HG03039 (cell line): ENCODE measurements around the gene MAN1A2.

Experiments
- ATAC-seq: cut with Tn5 transposase; IDR thresholded peaks from one replicate; pipeline ENCODE4 v1.9.1; 2021; ENCODE audit warnings: mild to moderate bottlenecking, moderate library complexity; ENCODE audit not compliant: unreplicated experiment

MAN1A2 gene

GRCh38 chr1:117359561-117360289 is 7.5 kb upstream of the MAN1A2 start:
- no peak for ATAC-seq

- no peak for ATAC-seq
These were observed 4.3 kb upstream of the MAN1A2 start for GRCh38 chr1:117362986-117363385.

DNA sequence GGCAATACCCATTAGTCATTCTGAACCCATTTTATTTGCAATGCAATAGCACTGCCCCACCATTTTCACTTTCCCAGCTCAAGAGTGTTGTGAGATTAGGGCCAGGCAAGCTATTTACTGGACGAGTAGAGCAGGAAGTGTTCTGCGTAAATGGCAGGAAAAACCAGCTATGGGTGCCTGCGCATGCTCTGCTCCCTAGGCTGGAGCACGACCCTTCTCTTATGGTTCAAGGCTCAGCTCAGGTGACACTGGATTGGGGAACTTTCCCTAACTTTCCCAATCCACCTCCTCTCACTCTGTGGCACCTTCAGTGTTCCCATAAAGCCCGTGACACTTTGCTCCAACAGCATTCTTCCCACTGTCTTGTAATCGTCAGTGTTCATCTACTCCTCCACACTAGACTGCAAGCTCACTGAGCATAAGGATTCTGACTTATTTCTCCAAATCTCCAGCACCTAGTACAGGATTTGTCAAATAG is 3.6 kb upstream of the MAN1A2 start:
- ATAC-seq, result no peak

GRCh38 chr1:117364240-117364639 is 3.0 kb upstream of the MAN1A2 start:
- ATAC-seq, result no peak

DNA sequence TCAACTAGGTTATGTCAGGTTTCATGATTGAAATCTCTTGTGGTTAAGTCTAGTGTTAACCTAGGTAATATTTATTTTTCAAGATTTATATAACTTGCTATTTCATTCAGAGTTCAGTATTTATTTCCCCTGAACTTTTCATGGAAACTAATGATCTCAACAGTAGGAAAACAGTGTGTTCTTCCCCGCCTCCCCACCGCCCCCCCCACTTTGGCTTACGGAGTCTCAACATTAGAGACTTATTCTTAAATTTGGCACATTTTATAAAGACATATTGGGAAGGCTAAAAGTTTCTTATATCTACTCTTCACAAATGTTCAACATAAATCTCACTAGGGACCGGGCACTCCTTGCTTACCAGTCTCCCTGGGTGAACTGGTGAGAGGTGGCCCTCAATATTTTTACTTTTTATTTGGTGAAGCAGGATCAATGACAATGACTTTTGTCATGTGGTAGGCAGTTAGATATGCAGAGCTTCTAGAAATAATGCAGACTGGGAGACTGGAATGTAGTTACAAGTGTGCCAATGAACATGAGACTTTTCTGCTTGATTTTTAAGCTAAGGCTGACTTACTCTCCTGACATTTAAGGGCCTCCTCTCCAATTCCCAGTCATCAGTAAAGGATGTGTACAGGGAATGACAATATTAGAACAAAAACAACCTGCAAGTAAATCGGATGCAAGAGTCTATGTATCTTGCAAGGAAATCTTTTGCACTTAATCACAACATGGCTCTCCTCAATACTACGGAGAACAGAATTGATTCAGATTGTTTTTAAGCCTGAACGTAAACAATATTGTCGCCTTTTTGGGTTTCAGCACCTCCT is 1.7 kb upstream of the MAN1A2 start:
- no peak for ATAC-seq

DNA sequence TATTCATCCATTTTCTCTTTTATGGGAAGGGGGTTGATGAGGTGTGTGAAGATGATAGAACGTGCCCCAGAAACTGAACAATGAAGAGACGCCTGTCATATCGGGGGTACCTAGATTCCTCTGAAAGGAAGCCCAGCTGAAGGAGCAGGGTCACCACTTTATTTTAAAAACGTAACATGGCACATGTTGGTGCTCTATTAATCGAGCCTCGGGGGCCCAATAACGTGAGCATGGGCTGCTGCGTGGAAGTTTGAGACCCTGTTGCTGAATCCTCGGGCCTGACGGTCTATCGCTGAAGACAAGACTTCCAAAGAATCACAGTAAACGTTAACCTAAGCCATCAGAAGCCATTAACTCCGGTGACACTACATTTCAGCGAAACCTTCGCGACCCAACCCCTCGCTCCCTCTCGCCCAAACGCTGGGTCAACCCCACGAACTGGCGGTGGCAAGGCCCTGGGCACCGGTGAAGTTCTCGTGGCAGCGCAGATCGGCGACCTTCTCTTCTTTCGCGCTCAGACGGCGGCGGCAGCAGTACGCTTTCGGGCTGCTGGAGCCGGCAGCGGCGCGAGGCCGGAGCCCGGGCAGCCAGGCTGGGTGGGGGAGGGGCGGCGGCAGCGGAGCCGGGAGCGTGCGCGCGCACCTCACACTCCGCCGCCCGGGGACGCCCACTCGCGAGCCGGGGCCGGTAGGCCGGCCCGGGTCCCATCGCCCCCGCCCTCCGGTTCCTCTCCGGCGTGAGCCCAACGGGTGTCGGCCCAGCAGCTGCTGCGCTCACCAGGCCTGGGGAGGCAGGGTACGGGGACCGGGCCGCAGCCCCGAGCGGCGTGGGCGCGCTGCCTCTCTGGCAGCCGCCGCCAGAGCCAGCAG is 838 bp upstream of the MAN1A2 start:
- peak; percentile 46 for ATAC-seq

- ATAC-seq, result no peak
These were observed 1.2 kb downstream of the MAN1A2 start for GRCh38 chr1:117368116-117369108.

GRCh38 chr1:117370071-117370470 is 2.8 kb downstream of the MAN1A2 start:
- no peak for ATAC-seq

DNA sequence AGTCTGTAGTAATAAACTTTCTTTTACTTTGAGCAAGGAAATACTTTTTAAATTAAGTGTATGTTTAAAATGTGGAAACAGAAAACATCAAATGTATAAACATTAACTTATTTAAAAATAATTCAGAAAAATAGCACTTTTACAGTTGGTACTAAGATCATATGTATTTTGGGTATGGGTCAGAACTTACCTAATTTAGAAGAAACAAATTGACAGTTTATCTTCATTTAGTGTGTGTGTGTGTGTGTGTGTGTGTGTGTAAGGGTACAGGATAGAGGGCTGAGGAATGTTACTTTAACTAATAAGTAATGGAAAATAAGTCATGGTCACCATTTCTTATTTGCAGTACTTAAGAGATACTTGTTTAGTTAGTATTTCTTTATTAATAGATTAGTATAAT is 3.3 kb downstream of the MAN1A2 start:
- no peak for ATAC-seq

DNA sequence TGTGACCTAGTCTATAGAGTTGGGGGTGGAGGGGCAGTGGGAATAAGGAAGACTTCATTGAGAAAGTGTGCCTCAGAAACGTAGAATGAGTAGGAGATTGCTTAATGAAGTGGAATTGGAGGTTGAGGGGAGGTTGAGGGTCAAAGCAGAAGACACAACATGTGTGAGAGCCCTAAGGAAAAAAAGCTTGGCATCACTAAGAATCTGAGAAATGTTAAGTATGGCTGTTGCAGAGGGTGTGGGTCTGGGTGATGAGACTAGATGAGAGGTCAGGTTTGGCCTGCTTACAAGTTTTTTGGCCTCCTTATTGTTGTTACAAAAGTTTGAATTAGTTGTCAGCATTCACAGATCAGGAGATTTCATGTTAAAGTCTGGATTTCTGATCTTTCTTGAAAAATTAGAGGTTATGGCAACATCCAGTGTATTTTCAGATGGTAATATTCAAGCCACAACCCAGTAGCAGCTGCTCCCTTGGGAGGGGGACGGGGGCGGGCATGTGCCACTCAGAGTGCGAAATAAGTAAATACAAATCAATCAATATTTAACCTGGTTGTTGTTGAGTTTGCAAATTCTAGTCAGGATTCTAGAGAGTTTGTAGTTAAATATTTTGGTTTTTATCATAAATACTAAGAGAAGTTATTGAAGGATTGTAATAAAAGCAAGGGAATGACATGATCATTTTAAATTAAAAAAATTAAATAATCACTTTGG is 4.3 kb downstream of the MAN1A2 start:
- ATAC-seq, result no peak

DNA sequence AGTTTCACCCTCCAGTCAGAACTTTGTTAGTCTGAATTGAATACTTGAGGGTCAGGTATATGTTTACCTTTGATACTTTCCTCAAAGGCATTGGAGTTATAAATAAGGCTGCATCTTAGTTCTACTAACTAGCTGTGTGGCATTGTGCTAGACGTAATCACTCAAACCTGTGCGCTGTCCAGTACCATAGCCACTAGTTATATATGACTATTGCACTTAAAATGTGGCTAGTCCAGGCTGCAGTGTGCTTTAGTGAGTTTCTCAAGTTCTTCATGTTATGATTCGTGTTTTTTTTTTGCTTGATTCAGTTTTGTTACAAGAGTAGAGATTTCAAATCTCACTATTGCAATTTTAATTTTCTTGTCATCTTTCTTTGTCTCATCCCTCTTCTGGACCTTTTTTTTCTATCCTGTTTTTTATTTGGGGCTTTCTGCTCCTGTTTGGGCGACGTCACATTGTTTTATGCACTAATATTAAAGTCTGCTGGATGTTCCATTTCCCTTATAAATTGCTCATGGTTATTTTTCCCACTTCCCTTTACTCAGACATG is 5.7 kb downstream of the MAN1A2 start:
- no peak for ATAC-seq

- no peak for ATAC-seq
These were observed 6.7 kb downstream of the MAN1A2 start for GRCh38 chr1:117373932-117374331.

DNA sequence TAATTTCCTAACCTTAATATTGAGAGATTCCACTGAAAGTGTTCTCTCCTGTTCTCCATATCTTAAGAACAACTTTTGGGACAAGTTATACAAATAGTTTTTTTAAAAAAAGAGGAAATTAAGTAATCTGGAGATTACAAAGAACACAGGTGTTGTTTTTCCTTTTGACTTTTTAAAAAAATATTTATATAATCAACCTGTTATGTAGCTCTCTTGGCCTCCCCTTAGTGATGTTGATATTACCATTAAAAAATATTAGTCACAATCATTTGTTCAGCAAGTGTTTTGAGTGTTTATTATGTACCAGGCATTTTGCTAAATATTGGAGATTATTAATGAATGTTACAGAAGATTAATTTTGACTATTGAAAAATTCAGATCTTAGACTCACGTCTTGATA is 8.1 kb downstream of the MAN1A2 start:
- ATAC-seq, result no peak

DNA sequence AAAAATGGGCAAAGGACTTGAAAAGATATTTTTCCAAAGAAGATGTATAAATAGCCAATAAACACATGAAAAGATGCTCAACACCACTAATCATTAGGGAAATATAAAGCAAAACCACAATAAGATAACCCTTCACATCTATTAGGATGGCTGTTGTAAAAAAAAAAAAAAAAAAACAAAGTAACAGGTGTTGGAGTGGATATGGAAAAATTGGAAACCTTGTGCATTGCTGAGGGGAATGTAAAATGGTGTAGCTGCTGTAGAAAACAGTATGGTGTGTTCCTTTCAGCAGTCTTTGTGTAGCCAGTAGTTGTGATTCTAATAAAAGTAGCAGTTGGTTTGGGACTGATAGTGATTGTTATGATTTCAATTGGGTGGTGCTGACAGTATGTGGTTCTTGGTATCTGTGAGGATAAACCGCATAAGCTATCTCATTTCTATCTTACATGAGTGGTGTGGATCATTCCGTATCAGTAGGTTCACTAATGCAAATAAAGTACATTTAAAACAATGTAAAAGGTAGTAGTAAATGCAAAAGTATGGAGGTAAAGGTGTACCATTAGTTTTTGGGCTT is 19.9 kb downstream of the MAN1A2 start:
- no peak for ATAC-seq

GRCh38 chr1:117388328-117388727 is 21.1 kb downstream of the MAN1A2 start:
- ATAC-seq, result no peak

DNA sequence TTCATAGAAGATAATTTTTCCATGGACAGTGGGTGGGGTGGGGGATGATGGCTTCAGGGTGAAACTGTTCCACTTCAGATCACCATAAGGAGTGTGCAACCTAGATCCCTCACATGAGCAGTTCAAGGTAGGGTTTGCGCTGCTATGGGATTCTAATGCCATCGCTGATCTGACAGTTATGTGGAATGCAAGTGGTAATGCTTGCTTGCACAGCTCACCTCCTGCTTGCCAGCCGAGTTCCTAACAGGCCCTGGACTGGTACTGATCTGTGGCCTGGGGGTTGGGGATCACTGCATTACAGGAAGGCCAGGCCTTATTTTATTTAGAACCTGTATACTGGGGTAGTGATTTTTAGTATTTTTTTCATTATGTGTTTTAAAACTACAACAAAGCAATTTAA is 22.0 kb downstream of the MAN1A2 start:
- ATAC-seq, result no peak

- no peak for ATAC-seq
These were observed 22.5 kb downstream of the MAN1A2 start for GRCh38 chr1:117389779-117390178.

GRCh38 chr1:117392771-117393170 is 25.5 kb downstream of the MAN1A2 start:
- ATAC-seq, result no peak

DNA sequence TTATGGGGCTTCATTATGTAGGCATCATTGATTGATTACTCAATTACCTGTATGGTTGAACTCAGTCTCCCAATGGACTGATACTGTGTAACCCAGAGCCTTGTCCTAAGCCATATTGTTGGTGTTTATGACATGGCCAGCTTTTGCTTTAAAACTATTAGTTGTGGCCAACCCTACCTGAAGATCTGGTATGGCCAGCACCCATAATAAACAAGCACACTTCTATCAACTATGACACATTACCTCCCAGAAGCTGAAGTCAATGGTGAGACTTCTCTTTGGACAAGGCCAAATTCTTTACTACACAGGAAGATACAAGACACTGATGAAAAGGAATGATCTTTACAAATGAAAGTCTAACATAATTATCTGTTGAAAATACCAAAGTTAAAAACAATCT is 28.8 kb downstream of the MAN1A2 start:
- ATAC-seq, result no peak
